HG02938 (cell line): ENCODE data around the gene SPARC.
A peak's percentile ranks its signal among the peaks of the same experiment; 100 is the strongest.
"Not testable (repeated sequence)": the region's sequence is repeated elsewhere in the genome, so short reads cannot be mapped to it uniquely, and the experiment has no call there.

Experiments
- ATAC-seq: cut with Tn5 transposase; IDR thresholded peaks from one replicate; pipeline ENCODE4 v1.9.1; 2021; ENCODE audit warnings: mild to moderate bottlenecking, moderate library complexity; ENCODE audit not compliant: unreplicated experiment

Gene SPARC

DNA sequence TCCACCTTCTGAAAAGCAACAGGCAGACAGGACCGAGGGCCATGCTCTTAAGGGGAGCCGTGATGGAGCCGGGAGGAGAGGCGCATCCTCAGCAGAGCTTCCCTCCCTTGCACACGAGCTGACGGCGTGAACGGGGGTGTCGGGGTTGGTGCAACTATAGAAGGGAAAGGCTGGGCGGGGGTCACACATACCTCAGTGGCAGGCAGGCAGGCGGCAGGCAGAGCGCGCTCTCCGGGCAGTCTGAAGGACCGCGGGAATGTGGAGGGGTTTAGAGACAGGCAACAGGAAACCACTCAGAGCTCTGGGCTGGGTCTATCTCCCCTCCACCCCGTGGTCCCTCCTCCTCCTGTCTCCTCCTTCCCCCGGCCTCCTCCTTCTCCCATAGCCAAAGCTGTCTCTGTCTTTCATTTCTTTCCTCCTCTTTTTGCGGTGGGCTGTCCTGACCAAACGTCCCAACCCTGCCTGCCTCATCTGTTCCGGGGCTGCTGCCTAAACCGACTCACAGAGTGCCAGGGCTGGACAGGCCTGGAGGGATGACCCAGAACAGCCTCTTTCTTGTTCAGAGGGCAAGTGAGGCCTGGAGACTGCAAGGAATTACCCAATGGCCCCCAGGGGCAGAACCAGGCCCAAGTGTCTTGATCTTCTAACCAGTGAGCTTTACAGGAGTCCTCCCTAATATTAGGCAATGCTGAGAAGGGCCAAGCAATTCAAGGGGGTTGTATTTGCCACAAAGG is at the start of gene SPARC:
Gene SPARC, minus strand, starts transcription at position 242 of the 734 bp plus-strand sequence. CDS start 10,727 bp downstream, outside the sequence.
- no peak for ATAC-seq

- ATAC-seq, result no peak
Observed at GRCh38 chr5:151735646-151736045, 48.9 kb upstream of the SPARC start.

DNA sequence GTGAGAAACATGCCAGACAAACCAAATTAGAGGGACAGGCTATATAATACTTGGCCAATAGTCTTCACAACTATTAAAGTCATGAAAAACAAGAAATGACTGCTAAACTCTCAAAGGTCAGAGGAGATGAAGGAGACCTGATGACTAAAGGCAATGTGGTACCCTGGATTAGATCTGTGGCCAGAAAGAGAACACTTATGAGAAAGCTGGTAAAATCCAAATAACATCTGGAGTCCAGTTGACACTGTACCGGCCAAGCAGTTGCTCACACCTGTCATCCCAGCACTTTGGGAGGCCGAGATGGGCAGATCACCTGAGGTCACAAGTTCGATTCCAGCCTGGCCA is 47.3 kb upstream of the SPARC start:
- no peak for ATAC-seq

DNA sequence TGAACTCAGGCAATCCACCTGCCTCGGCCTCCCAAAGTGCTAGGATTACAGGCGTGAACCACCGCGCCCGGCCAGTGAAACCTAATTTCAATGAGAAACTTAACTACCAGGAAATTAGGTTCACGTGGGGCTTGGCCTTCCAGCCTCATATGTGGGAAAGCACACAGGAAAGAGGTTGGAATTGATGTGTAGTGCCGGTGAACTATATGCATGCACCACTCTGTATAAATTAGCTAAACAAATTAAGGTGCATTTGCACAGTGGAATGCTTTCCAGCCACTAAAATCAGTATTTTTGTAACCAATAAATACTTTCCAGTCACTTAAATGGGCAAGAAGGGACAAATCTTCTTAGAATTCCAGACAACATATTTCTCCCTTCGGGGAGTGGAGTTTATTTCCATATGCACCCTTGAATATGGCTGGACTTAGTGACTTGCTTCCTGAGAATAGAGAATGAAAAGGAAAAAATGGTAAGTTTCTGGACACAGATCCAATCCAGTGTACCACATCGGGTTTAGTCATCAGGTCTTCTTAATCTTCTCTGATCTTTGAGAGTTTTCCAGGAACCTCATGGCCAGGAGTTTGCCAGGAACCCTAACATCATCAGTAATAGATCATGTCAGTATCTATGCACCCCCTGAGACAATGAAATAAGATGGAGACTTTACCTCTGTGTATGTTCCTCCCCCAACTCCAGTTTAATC is 46.8 kb upstream of the SPARC start:
- no peak for ATAC-seq

DNA sequence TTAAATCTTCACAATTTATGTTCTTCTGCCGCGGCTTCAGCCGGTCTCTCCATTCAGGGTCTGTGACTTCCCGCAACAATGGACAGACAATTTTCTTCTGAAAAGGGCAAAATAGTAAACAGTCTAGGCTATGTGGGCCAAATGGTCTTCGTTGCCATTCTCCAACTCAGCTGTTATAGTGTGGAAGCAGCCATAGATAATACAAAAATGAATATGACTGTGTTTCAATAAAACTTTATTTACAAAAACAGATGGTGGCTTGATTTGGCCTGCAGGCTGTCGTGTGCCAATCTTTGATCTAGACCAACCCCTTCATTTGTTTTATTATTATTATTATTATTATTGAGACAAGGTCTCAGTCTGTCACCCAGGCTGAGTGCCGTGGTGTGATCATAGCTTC is 43.7 kb upstream of the SPARC start:
- no peak for ATAC-seq

GRCh38 chr5:151729597-151729996 is 42.9 kb upstream of the SPARC start:
- not testable (repeated sequence) for ATAC-seq

- ATAC-seq, result no peak
Observed at GRCh38 chr5:151724360-151724759, 37.6 kb upstream of the SPARC start.

- ATAC-seq, result no peak
Observed at GRCh38 chr5:151722546-151722945, 35.8 kb upstream of the SPARC start.

- ATAC-seq, result no peak
Observed at GRCh38 chr5:151721812-151722391, 35.2 kb upstream of the SPARC start.

DNA sequence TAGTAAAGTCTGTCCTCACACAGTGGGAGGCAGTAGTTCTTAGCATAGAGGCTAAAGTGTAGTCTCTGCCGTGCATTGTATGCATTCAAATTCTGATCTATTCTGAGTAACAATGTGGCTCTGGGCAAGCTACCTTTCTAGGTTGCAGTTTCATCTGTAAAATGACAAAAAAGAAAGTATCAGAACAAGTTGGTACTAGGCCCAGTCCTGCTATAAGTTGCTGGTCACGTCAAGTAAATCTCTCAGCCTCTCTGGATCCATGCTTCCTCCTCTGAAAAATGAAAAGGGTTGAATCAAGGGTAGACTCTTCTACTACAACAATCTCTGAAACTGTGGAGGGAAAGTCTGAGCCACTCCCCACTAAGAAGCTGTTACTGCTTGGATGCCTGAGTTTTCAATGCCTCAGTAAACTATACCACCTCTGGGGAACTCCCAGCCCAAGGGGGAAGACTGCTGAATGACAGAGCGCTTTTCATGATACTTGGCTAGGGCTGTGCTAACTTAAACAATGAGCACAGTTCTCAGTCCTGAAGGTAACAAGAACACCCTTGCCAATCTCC is 34.5 kb upstream of the SPARC start:
- ATAC-seq, result peak; percentile 83

DNA sequence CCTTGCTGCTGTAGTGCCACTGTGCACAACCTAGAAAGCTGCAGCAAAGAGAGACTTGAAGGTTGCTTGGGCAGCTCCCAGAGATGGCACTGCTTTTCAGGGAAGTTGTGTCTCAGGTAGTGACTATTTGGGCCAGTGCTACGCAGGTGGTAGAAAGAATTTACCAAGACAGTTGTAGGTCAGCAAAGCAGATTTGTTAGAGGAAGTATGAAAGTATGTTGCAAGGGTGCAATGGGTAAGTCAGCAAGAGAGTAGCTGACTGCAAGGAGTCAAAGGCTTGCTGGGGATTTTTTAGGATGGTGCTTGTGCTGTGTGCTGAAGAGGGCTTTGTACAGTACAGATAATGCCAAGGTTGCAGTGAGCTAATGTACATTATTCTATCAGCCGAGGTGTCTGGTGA is 33.5 kb upstream of the SPARC start:
- ATAC-seq, result no peak

DNA sequence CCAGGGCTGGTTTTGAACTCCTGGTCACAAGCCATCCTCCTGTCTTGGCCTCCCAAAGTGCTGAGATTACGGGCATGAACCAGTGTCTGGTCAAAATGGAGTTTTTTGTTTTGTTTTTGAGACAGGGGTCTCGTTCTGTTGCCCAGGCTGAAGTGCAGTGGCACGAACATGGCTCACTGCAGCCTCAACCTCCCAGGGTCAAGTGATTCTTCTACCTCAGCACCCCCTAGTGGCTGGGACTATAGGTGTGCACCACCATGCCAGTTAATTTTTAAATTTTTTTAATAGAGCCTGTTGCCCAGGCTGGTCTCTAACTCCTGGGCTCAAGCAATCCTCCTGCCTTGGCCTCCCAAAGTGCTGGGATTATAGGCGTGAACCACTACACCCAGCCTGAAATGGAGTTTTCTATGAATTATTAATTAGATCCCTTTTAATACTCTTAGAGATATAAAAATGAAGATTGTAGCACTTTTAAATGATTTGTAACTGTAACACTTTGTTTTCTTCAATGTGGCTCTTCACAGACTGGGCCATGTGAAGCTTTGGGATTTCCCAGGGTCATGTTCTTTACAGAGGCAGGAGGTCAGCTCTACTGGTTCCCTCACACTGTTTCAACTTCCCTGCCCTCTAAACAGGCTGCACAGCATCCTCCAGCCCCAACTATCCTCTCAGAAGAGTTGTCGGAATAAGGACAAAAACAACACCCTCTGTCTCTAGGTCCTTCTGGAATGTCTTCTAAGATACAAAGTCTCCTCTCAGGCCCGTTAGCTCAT is 32.7 kb upstream of the SPARC start:
- no peak for ATAC-seq

- no peak for ATAC-seq
Observed at GRCh38 chr5:151718646-151719045, 31.9 kb upstream of the SPARC start.

DNA sequence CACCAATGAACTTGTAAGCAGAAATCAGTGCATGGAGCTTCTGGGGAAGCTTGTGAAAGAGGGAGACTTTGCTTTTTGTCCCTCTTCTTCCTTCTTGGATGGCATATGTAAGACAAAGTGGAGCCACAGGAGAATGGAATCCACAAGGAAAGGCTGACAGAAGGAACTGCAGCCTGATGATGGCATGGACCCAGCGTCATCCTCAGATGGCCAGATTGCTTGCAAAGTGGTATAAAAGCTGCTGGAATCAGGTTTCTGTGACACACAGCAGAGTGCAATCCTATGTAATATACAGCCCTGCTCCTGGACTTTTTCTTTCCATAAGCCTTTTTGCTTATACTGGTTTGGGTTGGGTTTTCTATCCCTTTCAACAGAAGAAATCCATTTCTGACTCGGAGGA is 31.4 kb upstream of the SPARC start:
- ATAC-seq, result no peak

GRCh38 chr5:151717416-151717815 is 30.7 kb upstream of the SPARC start:
- ATAC-seq, result no peak

GRCh38 chr5:151709109-151709735 is 22.5 kb upstream of the SPARC start:
- no peak for ATAC-seq

DNA sequence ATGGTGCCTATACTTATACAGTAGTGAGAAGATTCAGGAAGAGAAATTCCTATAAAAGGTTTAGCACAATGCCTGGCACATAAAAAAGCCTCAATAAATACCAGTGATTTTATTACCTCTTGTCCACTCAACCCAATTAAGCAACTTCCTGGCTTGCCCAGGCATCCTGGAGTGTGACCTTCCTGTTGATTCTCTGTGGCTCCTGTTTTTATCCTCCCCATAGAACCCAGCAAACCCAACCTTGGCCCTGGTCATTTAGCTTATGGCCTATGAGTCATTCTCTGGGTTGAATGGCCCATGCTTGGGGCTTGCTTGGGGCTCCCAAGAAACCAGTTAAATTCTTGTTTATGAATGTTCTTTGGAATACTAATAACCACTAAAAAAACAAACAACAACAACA is 21.4 kb upstream of the SPARC start:
- ATAC-seq, result no peak

- no peak for ATAC-seq
Observed at GRCh38 chr5:151707567-151707966, 20.9 kb upstream of the SPARC start.

GRCh38 chr5:151706906-151707305 is 20.2 kb upstream of the SPARC start:
- ATAC-seq, result no peak

DNA sequence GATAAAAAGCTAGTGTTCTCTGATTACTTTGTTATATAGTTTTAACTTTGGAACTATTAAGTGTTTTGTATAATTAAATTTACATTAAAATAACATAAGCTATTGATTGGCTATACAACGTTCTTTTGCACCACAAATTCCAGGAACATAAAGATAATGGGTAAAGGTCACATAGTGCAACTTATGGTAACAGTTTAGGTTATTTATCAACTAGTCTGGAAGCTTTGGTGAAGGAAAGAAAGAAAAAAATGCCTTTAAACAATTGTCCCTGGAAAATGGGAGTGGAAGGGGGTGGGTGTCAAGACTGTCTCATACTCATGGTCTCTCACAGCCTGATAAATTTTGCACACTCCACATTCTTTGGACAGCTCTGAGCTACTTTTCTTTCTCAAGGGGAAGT is 17.1 kb upstream of the SPARC start:
- ATAC-seq, result no peak

GRCh38 chr5:151703227-151703626 is 16.5 kb upstream of the SPARC start:
- peak; percentile 84 for ATAC-seq
